Measurements from ENCODE around the gene WNT2. TPM values are rescaled to one million over a fixed set of nuclear protein-coding genes. Genes with fewer than 3 reads are reported as not detected.
"Not testable (repeated sequence)": the region's sequence is repeated elsewhere in the genome, so short reads cannot be mapped to it uniquely, and the experiment has no call there.

WNT2 gene
- polyA plus RNA-seq, 3 donors, result 0.42 to 0.77 (median 0.70) TPM

GRCh38 chr7:117312593-117313580, 10.0 kb downstream of the WNT2 start:
- no peak for DNase-seq

DNA sequence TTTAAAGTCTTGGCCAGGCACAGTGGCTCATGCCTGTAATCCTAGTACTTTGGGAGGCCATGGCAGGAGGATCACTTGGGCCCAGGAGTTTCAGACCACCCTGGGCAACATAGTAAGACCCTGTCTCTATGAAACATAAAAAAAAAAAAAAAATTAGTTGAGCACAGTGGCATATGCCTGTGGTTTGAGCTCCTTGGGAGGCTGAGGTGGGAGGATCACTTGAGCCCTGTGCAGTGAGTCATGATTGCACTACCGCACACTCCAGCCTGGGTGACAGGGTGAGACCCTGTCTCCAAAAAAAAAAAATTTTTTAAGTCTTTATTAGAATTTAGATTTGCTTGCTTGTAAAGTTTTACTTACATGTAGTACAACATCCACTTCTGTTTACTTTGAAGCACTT, 14.0 kb downstream of the WNT2 start:
- no peak for DNase-seq

- DNase-seq, result no peak
Observed at GRCh38 chr7:117302396-117302795, 20.5 kb downstream of the WNT2 start.

DNA sequence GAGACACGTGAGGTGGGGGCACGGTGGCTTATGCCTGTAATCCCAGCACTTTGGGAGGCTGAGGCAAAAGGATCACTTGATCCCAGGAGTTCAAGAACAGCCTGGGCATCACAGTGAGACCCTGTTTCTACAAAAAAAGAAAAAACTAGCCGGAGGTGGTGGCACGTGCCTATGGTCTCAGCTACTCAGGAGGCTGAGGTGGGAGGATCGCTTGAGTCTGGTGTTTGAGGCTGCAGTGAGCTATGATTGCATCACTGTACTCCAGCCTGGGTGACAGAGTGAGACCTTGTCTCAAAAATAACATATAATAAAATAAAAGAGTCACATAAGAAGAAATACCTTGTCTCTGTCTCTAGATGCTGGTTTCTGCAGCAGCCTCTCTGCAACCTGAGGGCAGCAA, 22.4 kb downstream of the WNT2 start:
- not testable (repeated sequence) for DNase-seq

- DNase-seq, result no peak
Observed at GRCh38 chr7:117297606-117298005, 25.3 kb downstream of the WNT2 start.

GRCh38 chr7:117296066-117296465, 26.8 kb downstream of the WNT2 start:
- DNase-seq, result no peak

DNA sequence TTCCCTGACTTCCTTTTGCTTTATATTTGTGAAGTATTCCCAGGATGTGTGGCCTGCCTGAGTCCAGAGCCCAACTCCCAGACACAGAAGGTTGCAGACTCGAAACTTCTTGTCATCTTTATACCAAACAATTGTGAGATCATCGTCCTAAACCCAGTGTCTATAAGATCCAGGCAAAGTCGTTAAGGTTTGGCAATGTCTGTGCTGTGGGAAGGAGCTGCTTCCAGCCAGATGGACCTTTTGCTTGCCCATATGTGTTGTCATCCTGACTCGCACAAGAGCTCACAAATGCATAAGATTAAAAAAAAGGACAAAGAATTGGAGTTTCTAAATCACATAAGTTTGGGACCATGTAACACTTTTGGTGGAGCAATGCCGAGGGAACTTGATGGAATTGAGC, 37.0 kb downstream of the WNT2 start:
- no peak for DNase-seq

DNA sequence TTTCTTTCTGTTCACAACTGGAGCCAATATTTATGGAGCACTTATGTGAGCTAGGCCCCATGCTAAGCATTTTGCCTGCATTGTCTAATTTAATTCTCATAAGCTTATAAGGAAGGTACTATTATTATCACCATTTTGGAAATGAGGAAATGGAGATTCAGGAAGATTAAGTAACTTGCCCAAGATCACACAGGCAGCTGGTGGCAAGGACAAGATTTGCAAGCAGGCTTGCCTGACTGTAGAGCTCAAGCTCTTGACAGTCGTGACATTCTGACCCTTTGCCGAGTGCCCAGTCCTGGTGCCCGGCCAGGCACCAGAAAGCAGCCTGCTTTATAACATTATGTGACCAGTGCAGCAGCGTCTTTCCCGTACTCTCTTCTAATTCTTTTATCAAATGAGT, 38.2 kb downstream of the WNT2 start:
- no peak for DNase-seq

- DNase-seq, result no peak
Observed at GRCh38 chr7:117283779-117284178, 39.1 kb downstream of the WNT2 start.

- no peak for DNase-seq
Observed at GRCh38 chr7:117283371-117283770, 39.5 kb downstream of the WNT2 start.

DNA sequence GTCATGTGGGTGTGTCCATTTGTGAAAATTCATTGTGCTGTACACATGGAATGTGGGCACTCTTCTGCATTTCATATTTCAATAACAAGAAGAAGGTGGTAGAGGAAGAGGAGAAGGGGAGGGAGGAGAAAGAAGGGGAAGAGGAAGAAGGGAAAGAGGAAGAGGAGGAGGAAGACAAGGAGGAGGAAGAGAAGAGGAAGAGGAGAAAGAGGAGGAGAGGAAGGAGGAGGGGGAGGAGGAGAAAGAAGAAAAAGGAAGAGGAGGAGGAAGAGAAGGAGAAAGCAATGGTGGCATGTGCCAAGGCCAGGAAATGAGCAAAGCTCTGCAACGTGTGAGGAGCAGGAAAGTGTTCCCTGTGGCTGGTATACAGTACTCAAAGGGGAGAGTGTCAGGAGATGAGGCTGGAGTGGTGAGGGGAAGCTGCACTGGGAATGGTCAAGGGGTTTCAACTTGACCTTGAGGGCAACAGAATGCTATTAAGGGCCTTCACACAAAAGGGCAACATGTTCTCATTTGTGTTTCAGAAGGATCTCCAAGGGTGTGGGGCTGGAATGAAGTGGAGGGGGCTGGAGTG, 40.5 kb downstream of the WNT2 start:
- no peak for DNase-seq

GRCh38 chr7:117281562-117281961, 41.3 kb downstream of the WNT2 start:
- DNase-seq, result no peak

- DNase-seq, result no peak
Observed at GRCh38 chr7:117279931-117280557, 42.8 kb downstream of the WNT2 start.

DNA sequence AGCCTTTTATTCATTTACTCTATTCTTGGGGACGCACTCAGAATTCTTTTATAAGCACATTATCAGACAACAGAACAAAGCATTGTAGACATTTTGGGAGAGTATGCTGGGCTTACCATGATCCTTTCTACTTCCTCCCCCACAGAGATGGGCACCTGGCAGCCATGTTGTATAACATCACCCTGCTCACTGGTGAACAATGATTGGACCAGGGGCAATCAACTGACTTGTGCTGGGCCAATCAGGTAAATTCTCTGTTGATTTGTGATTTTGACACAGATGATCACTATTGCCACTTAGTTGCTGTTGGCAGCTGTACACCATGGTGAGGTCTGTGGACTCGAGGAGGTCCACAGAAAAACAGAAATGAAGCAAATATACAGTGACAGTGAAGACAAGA, 43.7 kb downstream of the WNT2 start:
- DNase-seq, result no peak

DNA sequence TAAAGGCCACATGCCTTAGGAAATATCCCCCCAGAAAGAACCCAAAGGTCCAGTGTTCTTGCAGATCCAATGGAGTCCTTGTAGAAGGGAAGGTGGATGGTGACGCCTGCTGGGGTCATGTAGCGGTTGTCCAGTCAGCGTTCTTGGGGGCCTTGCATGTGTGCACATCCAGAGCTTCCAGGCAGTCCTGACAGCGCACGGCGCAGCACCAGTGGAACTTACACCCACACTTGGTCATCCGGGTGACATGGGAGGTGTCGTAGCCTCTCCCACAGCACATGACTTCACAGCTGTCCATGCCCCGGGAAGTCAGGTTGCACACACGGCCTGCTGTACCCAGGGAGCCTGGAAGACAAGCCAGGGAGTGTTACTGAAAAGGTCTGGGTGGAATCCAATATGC, 44.8 kb downstream of the WNT2 start:
- DNase-seq, result no peak

- no peak for DNase-seq
Observed at GRCh38 chr7:117277576-117277975, 45.3 kb downstream of the WNT2 start.

DNA sequence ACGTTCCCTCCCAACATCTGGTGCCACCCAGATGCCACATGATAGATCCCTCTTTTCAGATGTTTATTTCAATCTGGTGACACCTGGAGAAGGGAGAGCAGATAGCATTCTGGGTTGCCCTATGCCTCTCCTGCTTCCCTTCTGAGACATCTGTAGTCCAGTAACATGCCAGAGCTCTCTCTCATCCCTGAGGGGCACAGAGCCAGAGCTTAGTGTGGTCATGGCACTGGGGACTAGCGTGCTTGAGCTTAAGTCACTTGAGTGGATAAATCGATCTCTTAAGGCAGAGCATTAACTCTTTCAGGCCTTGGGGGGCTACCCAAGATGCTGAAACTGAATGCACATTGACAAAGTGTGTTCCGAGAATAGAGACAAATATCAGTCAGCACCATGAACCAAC, 47.9 kb downstream of the WNT2 start:
- no peak for DNase-seq

GRCh38 chr7:117273814-117274225, 49.0 kb downstream of the WNT2 start:
- DNase-seq, result peak; percentile 17

GRCh38 chr7:117273325-117273724, 49.5 kb downstream of the WNT2 start:
- peak; percentile 4 for DNase-seq

DNA sequence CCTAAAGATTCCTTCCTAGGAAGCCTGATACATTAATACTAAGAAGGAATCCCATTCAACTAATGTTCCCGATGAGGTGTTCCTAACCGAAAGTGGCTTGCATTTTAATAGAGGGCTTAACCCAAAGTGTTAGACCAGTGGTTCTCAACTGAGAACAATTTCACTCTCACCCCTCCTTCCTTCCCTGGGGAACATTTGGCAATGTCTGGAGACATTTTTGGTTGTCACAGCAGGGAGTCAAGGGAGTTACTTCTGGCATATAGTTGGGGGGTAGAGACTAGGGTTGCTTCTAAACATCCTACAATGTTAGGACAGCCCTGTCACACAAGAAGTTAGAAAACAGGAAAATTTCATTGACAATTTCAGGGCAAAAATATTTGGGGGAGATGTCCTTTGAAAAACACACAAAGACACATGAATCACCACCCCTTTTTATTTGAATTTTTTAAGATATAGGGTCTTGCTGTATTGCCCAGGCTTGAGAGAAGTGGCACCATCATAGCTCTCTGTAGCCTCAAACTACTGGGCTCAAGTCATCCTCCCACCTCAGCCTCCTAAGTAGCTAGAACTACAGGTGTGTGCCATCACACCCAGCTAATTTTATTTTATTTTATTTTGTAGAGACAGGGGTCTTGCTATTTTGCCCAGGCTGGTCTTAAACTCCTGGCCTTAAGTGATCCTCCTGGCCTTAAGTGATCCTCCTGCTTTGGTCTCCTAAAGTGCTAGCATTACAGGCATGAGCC, 50.7 kb downstream of the WNT2 start:
- no peak for DNase-seq

DNA sequence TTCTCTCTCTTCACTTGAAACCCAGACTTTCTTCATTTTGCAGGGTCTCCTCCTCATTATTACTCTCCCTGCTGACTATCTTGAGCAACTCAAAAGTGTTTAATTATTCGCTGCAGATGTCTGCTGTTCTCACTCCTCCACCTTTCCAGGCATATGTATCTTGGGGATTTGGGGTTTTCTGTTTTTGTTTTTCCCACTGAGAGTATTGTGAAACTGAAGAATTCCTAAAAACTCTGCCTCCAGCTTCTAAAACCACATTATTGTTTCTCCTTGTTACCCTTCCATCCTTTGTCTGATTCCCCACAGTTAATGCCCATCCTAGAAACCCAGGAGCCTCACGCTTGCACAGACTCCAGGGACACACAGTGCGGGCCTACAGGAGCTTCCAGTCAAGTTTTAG, 51.3 kb downstream of the WNT2 start:
- no peak for DNase-seq

DNA sequence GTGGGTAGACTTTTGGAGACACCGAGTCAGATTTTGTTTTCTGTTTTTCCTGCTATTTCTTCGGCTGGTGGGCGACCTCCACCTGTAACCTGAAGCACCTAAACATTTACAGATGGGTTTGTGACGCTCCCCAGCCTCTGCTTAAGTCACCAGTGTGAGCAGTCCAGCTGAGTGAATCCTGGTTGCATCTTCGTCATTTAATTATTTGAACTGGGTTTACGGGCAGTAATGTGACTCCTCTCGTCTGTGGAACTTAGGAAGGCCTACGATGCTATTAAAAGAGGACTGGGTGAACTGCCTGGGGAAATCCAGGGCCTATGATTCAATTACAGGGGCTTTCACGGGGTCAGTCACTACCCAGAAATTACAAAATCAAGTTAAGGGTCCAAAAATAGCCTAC, 52.5 kb downstream of the WNT2 start:
- DNase-seq, result peak; percentile 17

Data from renal pelvis (tissue), 4 donors.